MM.1S (cell line): ENCODE data around the gene SDF4.

ENCODE experiments used
- EZH2 ChIP-seq: fragments of 300-600 bp; sonication (generic); optimal IDR thresholded peaks from 2 replicates; pipeline ENCODE3; 2017; ENCODE audit warnings: low read depth, mild to moderate bottlenecking, antibody characterized with exemption, low read length, mixed read lengths
- EZH2phosphoT487 ChIP-seq: fragments of 300-600 bp; sonication (generic); IDR thresholded peaks from 2 replicates; pipeline ENCODE4 v1.6.1; 2018; ENCODE audit warnings: antibody characterized with exemption, low read length
- TF ChIP-seq, protein P1 (sequence below): fragments of 300-600 bp; sonication (generic); IDR thresholded peaks from 2 replicates; pipeline ENCODE4 v1.5.1; 2016; ENCODE audit warnings: antibody characterized with exemption, low read length, mixed read lengths

DNA sequence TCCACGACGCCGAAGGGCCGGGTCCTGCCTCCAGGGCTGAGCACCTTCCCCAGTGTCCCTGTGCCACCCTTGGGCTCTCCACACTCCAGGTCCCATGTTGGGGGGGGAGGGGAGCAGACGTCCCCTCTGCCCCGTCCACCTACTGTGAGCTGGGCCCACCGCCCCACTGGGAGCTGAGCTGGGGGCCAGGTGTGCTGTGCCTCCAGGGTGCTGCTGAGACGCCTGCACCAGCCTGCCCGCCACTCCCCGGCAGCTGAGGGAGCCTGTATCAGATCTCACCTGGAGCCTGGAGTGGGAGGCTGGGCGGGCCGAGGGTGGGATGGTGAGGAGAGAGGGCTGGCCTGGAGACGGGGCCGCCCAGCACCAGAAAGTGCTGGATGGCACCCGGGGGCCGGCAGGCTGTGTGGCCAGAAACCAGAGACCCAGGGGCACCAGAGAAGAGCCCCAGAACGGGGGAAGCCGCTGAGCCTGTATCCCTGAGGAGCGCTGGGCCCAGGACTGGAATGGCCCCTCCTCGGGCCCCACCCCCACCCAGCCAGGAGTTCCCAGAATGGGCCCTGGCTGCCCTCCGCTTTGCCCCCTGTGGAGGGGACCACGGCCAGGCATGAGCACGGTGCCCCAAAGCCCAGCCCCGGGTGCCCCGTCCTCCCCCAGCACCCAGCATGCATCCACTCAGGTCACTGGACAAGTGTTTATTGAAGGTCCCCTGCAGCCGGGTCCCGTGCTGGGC lies 28.8 kb downstream of the SDF4 start:
- TF ChIP-seq EZH2phosphoT487 (no peak), EZH2 (no peak)
- TF ChIP-seq, protein P1, sequence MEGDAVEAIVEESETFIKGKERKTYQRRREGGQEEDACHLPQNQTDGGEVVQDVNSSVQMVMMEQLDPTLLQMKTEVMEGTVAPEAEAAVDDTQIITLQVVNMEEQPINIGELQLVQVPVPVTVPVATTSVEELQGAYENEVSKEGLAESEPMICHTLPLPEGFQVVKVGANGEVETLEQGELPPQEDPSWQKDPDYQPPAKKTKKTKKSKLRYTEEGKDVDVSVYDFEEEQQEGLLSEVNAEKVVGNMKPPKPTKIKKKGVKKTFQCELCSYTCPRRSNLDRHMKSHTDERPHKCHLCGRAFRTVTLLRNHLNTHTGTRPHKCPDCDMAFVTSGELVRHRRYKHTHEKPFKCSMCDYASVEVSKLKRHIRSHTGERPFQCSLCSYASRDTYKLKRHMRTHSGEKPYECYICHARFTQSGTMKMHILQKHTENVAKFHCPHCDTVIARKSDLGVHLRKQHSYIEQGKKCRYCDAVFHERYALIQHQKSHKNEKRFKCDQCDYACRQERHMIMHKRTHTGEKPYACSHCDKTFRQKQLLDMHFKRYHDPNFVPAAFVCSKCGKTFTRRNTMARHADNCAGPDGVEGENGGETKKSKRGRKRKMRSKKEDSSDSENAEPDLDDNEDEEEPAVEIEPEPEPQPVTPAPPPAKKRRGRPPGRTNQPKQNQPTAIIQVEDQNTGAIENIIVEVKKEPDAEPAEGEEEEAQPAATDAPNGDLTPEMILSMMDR: no peak
